Tibial artery (tissue), 4 donors: Measurements from ENCODE around the gene FAM117B.
"Not testable (repeated sequence)": the region's sequence is repeated elsewhere in the genome, so short reads cannot be mapped to it uniquely, and the experiment has no call there.

Experiments used
- DNase-seq, 2 donors: peaks; one replicate each; pipeline ENCODE4 v3.0.0-alpha.2; 2019
- H3K27ac ChIP-seq, 2 donors: fragments of 200-600 bp; sonication (generic) in 1 of 2; 1 replicate in 1 of 2; 2 replicates in 1 of 2; pipeline ENCODE4 v1.5.1; 2018 to 2019; ENCODE audit warnings: mild to moderate bottlenecking in 1 of 2
- H3K27me3 ChIP-seq, 2 donors: fragments of 200-600 bp; sonication (generic) in 1 of 2; one replicate each; pipeline versions ENCODE4 v1.5.1 to v1.6.0; 2016 to 2019
- H3K36me3 ChIP-seq, 3 donors: fragments of 200-600 bp; sonication (generic) in 2 of 3; one replicate each; pipeline ENCODE4 v1.5.1; 2016 to 2019; ENCODE audit warnings: mild to moderate bottlenecking in 2 of 3
- H3K4me1 ChIP-seq, 4 donors: fragments of 200-600 bp; sonication (generic) in 2 of 4; 1 replicate in 3 of 4; 2 replicates in 1 of 4; pipeline ENCODE4 v1.5.1; 2016 to 2019
- H3K4me3 ChIP-seq, 2 donors: fragments of 200-600 bp; sonication (generic) in 1 of 2; 1 replicate in 1 of 2; 2 replicates in 1 of 2; pipeline ENCODE4 v1.5.1; 2018 to 2019; ENCODE audit warnings: mild to moderate bottlenecking in 2 of 2
- H3K9me3 ChIP-seq, 3 donors: fragments of 200-600 bp; sonication (generic) in 1 of 3; one replicate each; pipeline ENCODE4 v1.5.1; 2016 to 2019
- CTCF ChIP-seq, 2 experiments: fragments of 200-600 bp in 1 of 2; fragments of 450-650 bp in 1 of 2; IDR thresholded peaks; one replicate each; pipeline ENCODE4 v1.5.1; 2017 to 2019; ENCODE audit warnings: antibody characterized with exemption in 2 of 2, mild to moderate bottlenecking in 1 of 2, moderate library complexity in 1 of 2
- intact Hi-C: fragments of 100-400 bp; cut with DNase I; formaldehyde crosslinking; loops from one replicate; pipeline ENCODE4 v1.15.0; 2023; ENCODE audit warnings: low total_unique reads

Gene FAM117B

GRCh38 chr2:202704248-202704647, 69.5 kb downstream of the FAM117B start:
- no peak for TF ChIP-seq CTCF (IDR thresholded peaks at IDR 0.05)
- Histone ChIP-seq H3K9me3 (no peaks in the 10 kb centered on the region), H3K4me3 (no peak overlapping the region), H3K4me1 (no peaks in the 10 kb centered on the region), H3K27me3 (no peaks in the 10 kb centered on the region), H3K36me3 (no peaks in the 10 kb centered on the region), H3K27ac (no peak overlapping the region)
- no peak for DNase-seq
- intact Hi-C loops: no loop called here

GRCh38 chr2:202705446-202706020, 70.8 kb downstream of the FAM117B start:
- Histone ChIP-seq H3K4me3 (no peak overlapping the region), H3K27me3 (no peaks in the 10 kb centered on the region), H3K27ac (no peak overlapping the region), H3K9me3 (no peaks in the 10 kb centered on the region), H3K36me3 (no peaks in the 10 kb centered on the region), H3K4me1 (no peaks in the 10 kb centered on the region)
- intact Hi-C loops: no loop called here
- no peak for DNase-seq
- no peak for TF ChIP-seq CTCF (IDR thresholded peaks at IDR 0.05)

- intact Hi-C loops, H3K36me3 ChIP-seq: not testable (repeated sequence)
- H3K9me3 ChIP-seq: peaks cover 0 to 27% (median 0%) of the 10 kb centered on the region in 3 donors
Measured at GRCh38 chr2:202714971-202715935, 80.5 kb downstream of the FAM117B start.

GRCh38 chr2:202716114-202716718, 81.4 kb downstream of the FAM117B start:
- Histone ChIP-seq H3K4me3 (no peak overlapping the region), H3K4me1 (no peaks in the 10 kb centered on the region), H3K36me3 (no peaks in the 10 kb centered on the region), H3K27me3 (no peaks in the 10 kb centered on the region), H3K9me3 (peaks cover 0 to 27% (median 0%) of the 10 kb centered on the region in 3 donors), H3K27ac (no peak overlapping the region)
- intact Hi-C loops: no loop called here
- DNase-seq: no peak
- TF ChIP-seq CTCF (IDR thresholded peaks at IDR 0.05): no peak

More at GRCh38 chr2:202714971-202715935, 80.5 kb downstream of the FAM117B start:
- not testable (repeated sequence) for DNase-seq, H3K4me3 ChIP-seq, H3K27me3 ChIP-seq, H3K27ac ChIP-seq, H3K4me1 ChIP-seq

- peaks cover 0 to 24% (median 0%) of the 10 kb centered on the region in 3 donors for H3K9me3 ChIP-seq
- intact Hi-C loops: no loop called here
- H3K4me3 ChIP-seq: no peak overlapping the region
- H3K27me3 ChIP-seq: no peaks in the 10 kb centered on the region
- no peaks in the 10 kb centered on the region for H3K36me3 ChIP-seq
- no peaks in the 10 kb centered on the region for H3K4me1 ChIP-seq
- H3K27ac ChIP-seq: no peak overlapping the region
- no peak for DNase-seq
- no peak for TF ChIP-seq CTCF (IDR thresholded peaks at IDR 0.05)
Measured at GRCh38 chr2:202716953-202717597, 82.3 kb downstream of the FAM117B start.
